ENCODE data around the gene DAND5.

Gene DAND5

DNA sequence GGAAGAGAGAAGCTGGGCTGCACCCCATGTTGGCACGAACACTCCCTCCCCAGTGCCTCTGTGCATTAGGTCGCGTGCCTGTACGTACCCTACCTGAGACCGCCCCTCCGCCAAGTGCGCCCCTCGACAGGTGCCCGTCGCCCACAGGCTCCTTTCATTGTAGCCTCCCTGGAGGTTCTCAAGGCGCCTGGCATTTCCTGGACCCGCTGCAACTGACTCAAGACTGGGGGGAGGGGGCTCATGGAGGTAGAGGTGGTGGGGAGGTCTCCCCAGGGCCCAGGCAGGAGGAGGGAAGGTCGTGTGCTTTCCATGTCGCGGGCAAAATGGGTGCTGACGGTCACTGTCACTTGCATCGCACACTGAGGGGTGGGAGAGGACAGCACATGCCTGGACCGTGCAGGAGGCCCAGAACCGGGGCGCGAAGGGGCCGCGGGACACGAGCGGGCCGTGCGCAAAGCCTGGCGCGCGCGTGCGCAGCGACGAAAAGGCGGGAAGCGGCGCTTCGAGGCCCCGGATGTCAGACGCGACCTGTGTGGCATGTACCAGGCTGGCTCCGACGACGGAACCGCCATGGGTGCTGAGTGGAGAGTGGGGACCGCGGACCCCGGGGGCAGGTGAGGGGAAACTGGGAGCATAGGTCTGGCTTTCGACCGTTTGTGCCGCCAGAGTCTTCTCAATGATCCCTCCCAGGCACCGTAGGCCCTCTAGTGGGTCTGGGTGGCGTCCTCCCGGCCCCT is 42.4 kb downstream of the DAND5 start:
- no peak for DNase-seq

DNA sequence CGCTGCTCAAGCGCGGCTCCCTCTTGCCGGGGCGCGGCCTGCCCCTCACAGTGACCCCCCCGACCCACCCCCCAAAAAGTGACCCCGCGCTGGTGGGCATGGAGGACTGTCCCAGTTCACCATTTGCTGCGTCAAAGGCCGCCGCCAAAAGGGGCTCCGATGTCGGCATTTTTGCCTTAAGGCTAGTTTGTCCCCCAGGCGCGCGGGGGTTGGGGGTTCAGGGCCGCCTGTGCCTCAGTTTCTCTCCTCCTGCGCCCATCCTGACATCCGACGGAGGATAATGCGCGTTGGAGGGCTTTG is 43.0 kb downstream of the DAND5 start:
- DNase-seq: no peak

DNA sequence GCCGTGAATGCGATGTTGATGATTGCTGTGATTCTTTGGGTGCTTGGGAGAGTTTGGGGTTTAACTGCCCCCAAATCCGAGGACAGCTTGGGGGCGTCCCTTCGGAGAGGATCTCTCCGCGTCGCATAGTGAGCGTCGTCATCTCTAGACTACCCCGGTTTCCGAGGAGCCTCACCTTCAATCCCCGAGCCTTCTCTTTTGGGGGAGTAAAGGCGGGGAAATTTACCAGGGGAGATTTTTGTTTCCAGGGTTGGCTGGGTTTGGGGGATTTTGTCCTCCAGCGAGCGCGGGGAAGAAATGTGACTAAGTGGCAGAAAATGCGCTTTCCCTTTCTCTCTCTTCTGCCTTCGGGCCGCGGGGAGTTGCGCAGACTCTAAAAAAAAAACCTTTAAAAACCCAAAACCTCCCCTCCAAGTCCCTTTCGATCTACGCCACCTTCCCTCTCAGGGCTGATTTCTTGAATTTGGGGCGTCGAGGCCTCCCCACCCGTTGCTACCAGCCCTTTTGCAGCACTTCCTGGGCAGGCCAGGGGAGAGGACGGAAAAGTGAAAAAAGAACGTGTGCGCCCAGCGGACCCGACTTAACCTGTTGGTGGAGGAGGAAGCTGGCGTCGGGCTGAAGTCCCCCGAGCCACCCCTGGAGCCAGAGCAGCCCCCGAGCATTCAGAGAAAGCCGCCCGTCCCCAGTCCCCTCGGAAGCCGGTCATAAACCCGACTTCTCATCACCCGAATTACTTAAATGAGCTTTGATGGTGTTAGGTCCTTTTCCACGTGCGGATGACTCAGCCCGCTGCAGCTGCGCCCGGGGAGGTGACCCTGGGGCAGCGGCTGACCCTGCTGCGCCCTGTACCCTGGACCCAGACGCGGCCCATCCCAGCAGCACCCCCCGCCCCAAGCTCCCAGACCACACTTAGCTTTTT is 43.6 kb downstream of the DAND5 start:
- DNase-seq: peak; percentile 52

DNA sequence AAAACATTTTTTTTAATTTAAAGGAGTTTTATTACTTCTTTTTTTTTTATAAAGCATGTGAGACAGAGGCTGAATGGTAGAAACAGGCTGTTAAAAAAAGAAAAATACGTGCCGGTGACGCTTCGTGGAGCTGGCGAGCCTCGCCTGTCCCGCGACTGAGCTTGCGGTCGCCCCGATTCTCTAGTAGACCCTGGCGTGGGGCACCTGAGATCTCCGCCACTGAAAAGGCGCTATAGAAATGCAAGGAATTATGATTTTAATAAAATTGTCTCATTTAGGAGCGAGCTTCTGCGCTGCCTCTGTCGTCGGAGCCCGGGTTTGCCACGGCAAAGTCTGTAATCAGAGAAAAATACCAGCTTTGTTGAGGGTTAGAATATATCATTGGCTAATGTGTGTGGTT is 44.3 kb downstream of the DAND5 start:
- no peak for DNase-seq

DNA sequence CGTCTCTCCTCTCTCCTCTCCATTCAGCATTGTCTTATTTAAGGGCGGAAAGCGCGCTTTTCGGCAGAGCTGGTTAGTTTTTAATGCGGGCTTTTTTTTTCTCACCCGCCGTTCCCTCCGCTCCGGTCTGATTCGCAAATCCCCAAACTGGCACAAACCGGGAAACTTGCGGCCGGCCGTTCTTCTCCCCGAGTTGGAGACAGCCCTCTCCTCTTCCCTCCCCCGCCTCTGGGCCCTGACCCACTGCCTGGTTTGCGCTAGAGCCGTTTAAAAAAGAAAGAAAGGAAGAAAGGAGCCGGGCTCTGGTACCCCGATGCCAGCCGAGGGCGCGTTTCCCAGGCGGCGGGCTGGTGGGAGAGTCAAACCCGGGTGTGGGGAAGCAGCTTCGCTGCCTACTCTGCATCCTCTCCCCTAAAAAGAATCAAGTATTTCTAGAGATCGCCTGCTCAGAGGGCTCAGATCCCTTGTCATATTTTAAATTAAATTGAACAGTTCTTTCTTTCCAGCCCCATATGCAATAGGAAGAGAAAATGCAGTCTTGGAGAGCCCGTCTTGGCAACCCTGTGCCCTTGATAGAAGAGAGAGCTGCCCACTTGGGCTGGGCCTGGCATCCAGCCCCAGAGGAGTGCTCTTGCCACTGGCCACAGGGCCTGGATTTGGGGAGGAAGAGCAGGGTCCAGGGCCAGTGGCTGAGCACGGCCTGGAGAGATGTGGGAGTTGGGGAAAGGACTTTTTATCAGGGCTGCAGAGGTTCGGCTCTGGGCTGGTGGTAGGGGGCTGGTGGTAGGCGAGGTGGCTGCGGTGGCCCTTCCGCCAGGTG is 44.9 kb downstream of the DAND5 start:
- no peak for DNase-seq

DNA sequence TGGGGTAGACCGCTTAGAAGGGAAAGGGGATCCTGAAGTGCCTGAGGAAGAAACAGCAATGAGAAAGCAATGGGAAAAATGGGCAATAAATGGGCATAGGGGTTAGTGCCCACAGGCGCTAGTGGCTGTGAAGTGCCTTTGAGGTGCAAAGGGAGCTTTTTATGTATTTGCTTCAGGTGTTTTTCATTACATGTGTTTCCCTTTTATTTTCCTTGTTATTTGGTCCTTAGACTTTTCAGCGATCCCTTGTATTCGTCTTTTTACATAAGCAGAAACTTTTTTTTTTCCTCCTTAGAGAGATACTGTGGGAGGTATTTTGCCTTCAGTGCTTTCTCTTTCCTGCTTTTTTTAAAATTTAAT is 45.5 kb downstream of the DAND5 start:
- DNase-seq: no peak

DNA sequence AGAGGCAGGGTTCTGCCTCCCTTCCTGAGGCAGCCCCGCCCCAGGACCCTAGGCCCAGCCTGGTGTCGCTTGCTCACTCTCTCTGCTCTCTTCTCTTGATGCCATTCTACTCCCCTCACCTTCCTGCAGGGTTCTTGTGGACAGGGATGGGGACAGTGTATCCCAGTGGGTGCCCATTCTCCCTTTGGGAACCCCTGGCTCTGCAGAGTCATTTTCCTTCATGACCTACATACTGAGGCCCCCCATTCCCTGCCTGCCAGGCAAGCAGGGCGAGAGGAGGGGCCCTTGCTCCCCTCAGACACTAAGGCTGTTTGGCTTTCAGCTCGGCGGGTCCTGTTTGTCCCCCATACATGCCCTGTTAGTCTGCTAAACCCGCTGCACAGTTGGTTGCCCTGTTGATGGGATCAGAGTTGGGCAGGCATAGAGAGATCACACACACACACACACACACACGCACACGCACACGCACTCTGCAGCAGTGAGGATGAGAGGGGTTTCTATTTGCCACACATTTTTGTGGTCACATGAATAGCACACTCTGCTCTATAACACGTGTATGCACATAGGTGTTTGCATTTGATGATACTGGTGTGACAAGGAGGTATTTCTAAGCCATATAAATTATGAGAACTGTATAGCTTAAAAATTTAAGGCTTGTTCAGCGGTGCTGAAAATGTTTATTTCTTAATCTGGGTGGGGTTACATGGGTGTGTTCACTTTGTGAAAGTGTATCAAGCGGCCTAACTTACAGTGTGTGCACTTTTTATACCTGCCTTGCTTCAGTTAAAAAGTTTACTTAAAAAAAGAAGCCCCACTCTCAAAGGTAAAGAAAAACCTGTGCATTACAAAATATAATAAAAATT is 46.2 kb downstream of the DAND5 start:
- DNase-seq: no peak

DNA sequence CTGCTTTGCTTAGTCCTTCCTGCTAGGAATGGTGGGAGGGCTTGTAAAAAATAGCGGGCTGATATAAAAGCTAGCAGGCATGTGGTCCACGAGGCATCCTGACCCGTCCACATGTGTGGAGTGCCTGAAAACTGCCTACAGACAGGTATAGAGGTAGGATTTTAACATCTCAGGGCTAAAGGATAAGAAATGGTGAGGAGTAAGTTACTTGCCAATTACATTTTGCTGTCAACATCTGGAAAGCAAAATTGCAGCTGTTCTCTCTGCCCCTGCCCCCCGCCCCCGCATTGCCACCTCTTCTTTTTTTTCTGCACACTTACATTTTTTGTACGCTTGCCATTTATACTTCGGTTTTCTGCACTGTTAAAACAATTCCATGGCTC is 46.9 kb downstream of the DAND5 start:
- no peak for DNase-seq

DNA sequence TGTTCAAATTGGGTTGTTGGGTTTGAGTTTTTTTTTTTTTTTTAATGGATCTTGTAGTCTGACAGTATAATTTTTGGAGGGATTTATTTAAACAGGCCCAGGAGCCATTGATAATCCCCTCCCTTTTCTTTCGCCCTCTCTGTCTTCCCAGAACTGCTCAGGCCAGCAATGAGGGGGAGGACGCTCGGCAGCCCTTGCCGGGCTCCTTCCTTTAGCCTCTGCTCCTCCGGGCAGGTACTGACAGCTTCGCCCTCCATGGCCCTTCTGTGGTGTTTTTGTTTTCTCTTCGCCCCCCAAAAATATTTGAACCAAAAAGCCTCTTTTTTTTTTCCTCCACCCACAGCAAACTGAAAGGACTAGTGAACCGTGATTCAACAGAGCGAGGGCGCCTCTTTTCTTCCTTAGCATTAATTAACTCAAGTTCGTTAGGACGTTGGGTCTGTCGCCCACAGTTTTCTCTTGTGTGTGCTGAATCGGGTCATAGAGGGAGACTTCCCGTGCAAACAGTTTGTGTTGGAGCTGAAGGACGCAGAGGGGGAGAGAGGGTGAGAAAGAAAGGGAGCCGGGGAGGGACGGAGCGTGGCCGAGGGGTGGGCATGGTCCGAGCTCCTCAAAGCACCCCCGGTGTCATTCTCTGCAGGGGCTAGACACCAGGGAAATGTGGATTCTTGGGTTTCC is 47.4 kb downstream of the DAND5 start:
- DNase-seq: no peak

DNA sequence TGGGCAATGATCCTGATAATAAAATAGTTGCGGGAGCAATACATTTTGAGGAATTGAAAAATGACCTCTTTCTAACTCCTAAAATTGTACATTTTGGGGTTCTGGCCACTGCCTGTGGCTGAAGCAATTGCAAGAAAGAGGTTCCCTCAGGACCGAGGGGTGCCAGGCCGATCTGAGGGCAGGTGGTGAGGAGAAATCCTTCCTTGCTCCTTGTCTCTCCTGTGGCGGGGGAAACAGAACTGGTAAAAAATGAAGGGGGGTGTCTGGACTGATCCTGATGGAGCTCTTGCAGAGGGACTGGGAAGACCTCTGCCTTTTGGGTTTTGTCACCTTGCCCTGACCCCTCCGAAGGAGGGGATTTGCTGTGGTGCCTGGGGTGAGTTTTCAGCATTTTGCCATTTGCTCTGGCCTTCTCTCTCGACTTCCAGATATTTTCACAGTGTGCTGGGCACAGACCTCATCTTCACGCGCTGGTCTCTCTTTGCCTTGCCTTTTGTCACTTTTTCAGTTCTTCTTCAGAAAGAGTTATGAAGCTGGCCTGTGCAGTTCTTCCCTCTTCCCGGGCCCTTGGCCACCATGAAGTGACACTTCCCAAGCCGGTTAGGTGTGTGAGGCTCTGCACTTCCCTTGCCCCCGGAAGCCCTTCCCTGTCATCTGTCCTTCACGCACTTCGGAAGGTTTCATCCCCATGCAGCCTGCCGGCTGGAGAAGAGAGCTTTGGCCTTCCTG is 48.1 kb downstream of the DAND5 start:
- no peak for DNase-seq

DNA sequence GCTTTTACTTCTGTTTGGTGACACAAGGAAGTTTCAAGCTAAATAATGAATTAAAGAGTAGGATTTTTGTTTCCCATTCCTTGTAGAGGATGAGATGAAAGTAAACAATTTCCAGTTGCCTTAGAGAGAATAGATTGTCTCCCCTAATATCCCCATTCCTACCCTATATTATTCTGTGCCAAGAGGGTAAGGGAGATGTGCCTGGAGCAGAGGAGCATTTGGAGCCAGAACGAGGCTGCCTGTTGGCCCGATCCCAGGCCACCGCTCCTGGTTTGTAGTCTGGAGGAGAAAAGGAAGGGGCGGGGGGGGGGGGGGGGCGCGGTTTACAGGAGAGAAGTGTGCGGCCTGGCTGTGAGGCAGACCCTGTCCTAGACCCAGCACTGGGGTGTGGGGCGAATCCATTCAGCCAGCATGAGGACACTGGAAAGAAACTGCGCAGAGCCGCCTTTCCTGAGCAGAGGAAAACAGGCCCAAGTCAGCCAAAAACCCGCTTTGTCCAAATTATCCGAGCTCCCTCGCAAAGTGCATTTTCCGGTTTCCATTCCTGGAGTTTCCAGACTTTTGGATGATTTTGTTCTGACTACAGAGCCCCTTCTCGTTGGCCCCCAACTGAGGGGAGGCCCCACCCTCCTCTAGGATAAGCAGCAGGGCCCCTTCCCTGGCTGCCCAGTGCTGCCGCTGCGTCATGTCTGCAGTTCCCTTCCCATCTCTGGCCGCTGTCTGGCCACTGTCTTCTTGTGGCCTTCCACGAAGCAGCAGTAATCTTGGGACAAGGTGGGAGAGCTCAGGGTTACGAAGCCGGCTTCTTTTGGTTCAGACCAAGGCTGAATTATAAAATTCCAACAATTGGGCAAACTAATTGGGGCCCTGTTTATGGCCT is 48.9 kb downstream of the DAND5 start:
- DNase-seq: no peak

DNA sequence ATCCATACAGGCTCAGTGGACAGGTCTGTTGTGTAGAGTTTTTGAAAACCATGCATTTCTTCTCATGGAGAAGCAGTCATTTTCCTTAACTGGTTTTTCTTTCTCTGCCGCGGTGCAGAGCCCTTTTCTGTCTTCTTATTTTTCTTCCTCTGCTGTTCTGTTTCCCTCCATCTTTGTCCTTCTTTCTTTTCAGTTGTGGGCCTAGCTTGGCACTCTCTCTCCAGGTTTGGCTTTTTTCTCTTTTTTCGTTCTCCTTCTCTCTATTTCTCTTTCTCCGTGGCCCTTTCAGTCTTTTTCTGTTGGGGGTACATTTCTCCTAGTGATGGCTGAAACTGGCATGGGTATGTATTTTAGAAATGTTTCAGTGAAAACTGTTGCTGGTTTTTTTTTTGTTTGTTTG is 50.0 kb downstream of the DAND5 start:
- no peak for DNase-seq

DNA sequence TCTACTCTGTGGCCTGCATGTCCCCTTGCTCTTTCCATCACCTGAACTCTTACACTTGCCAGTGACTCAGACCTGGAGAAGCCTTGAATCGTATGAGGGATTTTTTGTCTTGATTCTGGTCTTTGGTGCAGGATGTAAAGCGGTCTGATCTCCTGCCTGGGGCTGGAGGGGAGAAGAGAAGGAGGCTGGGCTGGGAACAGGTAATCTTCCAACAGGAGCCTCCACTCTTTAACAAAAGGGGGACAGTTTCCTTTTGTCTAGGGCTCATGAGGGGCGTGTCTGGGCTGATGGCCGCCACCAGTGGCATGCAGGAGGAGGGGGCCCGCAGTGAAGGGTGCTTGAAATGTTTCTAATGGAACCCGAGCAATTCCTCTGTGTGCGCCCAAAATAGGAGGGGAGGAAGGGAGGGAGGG is 50.6 kb downstream of the DAND5 start:
- DNase-seq: no peak

DNA sequence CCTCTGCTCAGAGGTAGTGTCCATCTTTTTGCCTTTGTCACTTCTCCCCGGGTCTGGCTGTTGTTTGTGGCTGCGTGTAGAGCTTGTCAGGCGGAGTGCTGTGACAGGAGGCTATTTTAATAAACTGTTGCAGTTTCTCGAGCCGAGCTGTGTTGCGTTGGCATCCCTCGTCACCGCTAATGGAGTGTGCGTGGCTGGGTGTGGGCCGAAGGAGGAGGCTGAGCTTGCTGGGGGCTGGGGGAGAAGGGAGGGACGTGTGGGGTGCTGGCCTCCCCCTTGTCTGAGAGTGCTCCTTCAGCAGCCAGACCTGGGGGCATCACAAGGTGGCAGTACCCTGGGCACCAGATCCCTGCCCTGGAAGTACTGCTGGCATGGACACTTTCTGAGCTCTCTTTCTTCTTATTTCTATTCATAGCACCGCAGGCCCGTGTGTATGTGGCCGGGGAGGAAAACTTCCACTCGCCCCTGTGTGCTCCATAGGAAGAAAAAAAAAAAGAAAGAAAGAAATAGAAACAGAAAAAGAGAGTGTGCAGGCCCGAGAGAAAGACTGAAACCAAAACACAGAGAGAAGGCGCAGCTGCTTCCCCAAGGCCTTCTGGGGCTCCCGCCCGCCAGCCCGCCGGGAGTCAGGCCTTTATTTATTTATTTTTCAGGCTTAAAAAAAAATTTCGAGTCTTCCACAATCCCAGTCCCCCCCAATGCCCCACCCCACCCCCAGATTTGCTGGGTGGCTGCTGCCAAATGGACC is 52.9 kb downstream of the DAND5 start:
- DNase-seq: no peak

DNA sequence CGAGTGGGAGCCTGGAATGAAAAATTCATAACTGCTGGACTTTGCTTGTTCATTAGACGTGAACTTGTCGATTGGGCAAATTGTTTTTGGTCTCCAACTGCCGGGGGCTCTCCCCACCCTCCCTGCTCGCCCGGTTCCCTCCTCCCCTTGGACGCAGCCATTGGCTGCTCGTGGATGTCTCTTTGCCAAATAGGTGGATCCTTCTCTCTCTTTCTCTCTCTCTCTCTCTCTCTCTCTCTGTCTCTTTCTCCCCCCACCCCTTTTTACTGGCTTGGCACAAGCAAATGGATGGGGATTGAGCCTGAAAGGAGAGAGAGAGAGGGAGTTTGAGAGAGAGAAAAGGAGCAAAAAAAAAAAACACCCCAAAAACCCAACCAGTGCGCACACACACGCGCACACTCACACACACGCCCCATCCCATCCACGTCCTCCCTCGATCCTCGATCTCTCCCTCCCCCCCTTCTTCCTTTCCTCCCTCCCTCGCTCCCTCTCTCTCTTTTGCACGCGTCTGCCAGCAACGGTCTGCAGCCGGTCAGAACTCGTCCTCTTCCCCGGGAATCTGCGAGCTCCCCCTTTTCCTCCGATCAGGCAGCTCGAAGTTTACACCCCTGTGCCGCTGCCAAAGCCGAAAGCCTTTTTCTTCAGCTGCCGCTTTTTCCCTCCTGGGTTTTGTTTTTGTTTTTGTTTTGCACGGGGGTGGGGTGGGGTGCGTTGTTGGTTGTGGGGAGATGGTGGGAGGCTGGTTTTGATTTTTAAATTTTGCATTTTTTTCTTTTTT is 53.7 kb downstream of the DAND5 start:
- DNase-seq: no peak

DNA sequence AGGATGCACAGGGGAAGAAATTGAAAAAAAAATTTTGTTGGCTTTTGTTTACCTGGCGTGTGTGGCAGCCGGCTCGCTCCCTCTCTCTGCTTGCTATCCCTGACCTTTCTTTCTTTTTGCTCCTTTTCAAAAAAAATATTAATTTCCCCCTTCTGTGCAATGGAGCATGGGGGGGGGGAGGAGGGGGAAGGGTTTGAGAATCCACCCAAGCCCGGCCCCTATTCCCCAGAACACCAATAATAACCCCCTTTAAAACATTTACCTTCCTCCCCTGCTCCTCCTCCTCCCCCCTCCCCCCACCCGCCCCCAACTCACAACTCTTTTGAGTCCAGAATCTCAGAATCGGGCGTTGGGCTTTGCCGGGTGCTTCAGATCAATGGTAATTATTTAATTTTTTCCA is 54.3 kb downstream of the DAND5 start:
- no peak for DNase-seq

Data from stimulated activated CD8-positive, alpha-beta memory T cell treated with anti-CD3 and anti-CD28 coated beads, Interleukin-4, amount 100 ng/mL, for 48 hours (primary cell).